LNCAP (cell line): ENCODE data around the gene EIF5B.

ENCODE experiments used
- CTCF ChIP-seq: fragments of 450-650 bp; IDR thresholded peaks from 2 replicates; pipeline ENCODE4 v1.5.1; 2017; ENCODE audit warnings: mild to moderate bottlenecking

EIF5B gene

GRCh38 chr2:99356853-99357252 is 19.7 kb downstream of the EIF5B start:
- no peak for TF ChIP-seq CTCF

DNA sequence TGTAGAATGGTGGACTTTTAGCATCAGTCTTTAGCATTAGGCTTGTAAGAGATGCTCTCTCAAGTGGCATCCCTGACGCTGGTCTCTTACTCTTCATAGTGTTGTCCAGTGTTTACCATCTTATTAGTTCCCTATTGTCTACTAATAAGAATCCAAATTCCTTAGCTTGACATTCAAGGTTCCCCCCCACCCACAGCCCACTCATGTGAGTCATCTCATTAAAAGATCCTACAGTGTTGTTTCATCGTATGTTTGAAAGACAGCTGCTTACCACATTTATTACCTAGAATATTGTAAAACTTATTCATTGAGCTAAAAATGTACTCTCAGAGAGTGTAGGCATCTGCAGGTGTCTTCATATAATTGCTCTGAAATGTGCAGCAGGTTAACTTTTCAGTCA is 28.5 kb downstream of the EIF5B start:
- TF ChIP-seq CTCF = no peak

GRCh38 chr2:99373144-99373543 is 36.0 kb downstream of the EIF5B start:
- no peak for TF ChIP-seq CTCF

DNA sequence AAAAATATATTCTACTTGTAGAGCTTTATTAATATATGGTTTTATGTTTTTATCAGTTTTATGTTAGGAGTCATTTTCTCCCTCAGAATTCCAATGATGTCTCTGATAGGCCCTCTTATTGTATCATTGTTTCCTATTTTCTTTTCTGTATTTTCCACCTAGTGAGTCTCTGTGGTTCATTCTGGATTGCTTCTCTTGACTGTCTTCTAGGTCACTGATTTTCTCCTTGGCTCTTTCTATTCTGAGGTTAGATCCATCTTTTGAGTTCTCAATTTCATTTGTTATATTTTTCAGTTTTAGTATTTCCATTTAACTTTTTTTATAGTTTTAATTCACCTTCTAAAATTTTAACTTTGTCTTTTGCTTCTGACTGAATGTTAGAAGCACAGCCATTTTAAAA is 37.6 kb downstream of the EIF5B start:
- no peak for TF ChIP-seq CTCF

DNA sequence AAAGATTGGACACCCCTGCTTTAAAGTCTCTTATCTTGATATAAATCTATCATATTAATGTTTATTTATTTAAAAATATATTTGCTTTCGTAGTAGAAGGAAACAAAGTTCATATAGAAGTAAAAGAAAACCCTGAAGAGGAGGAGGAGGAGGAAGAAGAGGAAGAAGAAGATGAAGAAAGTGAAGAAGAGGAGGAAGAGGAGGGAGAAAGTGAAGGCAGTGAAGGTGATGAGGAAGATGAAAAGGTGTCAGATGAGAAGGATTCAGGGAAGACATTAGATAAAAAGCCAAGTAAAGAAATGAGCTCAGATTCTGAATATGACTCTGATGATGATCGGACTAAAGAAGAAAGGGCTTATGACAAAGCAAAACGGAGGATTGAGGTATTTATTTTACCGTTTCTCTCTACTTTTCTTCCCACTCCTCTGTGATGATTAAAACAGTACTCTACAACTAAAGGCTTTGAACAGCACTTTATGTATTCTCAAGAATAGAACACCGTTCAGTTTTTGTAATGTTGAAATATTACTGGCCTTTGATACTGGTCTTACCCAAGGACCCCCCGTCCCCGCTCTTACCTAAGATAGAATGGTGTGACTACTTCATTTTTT is 39.2 kb downstream of the EIF5B start:
- TF ChIP-seq CTCF = no peak

DNA sequence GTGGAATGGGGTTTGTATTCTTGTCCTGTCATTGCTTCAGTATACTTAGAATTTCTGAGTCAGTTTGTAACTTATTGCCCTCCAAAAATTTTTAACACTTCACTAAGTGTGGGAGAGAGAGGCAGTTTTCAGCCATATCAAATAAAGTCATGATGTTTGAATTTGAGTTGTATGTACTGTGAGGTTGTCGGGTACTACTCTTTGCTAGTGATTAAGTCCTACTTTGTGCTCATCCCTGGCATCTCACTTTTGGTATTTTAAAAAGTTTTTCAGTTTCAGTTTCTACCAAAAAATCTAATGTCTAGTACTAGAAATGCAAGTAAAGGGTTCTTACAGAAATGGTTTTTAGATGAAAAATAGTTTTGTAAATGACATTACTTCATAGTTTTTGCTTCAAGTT is 40.7 kb downstream of the EIF5B start:
- TF ChIP-seq CTCF = no peak

DNA sequence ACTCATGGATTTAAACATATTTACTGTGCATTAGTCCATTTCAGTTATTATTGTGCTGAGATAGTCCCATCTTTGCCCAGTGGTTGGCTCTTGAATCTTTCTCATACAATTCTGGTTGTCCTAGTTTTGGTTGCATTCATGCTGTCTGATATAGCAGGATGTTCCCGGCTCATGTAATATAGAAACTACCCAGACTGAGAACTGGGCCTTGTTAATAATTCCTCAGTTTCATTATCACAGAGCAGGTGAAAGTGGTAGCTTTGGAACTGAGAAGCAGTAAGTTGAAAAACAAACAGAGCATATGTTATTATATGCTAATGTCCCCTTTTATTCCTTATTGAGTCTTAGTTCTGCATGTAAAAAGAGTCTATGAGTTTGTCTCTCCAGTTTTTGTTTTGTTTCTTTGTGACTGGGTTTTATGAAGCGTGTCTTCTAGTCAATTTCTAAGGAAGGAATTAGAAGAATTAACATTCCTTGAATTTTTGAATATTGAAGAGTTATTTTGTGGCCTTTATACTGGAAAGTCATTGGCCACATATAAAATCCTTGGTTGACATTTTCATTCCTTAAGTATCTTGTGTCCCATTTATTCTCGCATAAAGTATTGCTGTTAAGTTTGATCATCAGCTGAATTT is 43.3 kb downstream of the EIF5B start:
- TF ChIP-seq CTCF = no peak

DNA sequence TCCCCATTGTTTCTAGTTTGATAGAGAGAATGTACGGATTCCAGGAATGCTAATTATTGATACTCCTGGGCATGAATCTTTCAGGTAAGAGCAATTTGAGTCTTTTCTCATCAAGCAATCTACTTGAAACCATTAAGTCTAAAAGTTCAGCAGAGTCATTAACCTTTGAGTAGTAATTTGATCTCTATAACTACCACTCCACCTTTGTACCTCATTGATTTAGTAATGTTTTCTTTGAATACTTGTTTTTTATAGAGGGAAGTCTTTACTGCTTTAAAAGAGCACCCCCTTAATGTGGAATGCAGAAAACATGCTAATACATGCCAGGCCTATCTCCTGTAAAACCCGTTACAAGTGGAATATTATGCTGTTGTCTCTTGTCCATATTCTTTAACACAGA is 45.0 kb downstream of the EIF5B start:
- no peak for TF ChIP-seq CTCF
